NCI-H460 (cell line): ENCODE measurements around the gene MAPKAP1. TPM values are rescaled to one million over a fixed set of nuclear protein-coding genes. Genes with fewer than 3 reads are reported as not detected.
A peak's percentile ranks its signal among the peaks of the same experiment; 100 is the strongest.

Experiments used
- DNase-seq: peaks from one replicate; pipeline ENCODE4 v3.0.0-alpha.2; 2016; ENCODE audit warnings: low read depth; ENCODE audit errors: extremely low read depth
- total RNA-seq: library from RNA; depleted of rRNA; stranded (reverse); fragments of >200 nt; shearing (Covaris generic); gene quantifications from 2 replicates; pipeline ENCODE4 v1.2.3, GENCODE V29; 2014

Gene MAPKAP1
- total RNA-seq, 1 experiment from 2014 or later = 72.9 TPM

DNA sequence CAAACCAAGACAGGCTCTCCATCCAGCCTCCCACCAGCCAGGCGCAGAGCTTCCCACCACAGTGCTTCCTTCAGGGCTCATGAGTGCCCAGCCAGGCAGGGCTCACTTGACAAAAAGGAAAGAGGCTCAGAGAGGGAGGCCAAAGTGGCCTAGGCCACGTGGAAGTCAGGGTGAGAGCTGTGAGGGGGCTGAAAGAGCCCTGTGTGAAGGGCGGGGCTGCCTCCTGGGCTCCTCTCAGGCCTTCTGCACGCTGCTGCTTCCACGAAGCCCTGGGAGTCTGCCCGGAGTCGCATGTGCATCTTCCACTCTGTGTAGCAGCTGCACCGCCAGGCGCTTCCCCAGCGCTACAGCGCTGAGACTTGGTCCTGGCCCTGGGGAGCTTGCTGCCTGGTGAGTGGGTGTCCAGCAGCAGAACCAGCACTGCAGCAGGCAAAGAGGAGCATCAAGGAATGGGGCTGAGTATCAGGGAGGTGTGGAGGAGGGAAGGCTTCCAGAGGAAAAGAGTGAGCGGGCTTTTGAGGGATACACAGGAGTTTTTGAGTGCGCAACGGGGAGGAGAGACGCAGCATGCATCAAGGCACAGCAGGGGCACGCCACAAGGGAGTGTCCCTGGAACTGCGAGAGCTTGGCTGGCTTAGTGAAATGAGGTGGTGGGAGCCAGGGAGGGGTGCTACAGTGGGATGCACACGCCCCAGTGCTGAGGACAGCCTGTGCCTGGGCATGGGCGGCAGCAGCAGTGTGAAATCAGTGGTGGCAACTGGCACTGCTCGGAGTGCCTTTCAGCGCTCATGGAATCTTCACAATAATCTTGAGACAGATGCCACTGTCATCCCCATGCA is 267.4 kb downstream of the MAPKAP1 start:
- no peak for DNase-seq

DNA sequence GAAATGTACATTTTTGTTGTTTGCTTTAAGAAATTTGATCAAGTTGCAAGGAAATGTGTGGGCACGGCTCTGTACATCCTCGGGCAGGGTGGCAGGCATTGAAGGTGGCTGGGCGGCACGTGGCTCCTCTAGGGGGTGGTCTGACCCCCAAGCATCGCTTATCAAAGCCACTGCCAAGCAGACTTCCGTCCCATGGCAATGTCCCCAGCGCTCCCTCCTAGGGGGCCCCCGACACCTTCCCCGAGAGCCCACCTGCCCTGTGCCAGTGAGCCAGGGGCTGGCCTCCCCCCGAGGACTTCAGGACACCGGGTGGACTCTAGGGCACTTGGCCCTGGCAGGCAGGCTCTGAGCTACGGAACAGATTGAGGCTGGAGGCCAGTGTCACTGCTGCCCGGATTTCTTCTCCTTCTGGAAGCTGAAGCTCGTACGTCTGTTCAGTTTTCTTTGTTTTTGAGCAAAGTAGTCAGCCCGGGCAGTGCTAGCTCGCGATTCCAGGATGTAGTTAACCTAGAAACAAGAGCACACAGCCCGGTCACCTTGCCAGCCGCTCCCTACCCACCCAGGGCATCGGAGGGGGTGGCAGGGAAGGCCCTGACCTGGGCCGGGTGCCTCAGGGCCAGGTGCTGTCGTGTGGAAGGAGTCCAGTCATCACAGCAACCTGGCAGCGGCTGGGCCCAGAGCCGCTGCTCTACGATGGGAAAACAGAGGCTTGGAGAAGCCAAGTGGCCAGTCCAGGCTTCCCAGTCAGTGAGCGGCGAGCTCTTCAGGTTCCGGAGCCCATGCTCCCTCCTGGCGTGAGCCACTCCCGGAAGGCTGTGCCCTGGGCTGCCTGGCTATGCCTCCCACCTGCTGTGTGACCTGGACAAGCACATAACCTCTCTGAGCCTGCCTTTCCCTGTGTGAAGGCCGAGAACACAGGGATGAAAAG is 268.2 kb downstream of the MAPKAP1 start:
- DNase-seq = no peak

DNA sequence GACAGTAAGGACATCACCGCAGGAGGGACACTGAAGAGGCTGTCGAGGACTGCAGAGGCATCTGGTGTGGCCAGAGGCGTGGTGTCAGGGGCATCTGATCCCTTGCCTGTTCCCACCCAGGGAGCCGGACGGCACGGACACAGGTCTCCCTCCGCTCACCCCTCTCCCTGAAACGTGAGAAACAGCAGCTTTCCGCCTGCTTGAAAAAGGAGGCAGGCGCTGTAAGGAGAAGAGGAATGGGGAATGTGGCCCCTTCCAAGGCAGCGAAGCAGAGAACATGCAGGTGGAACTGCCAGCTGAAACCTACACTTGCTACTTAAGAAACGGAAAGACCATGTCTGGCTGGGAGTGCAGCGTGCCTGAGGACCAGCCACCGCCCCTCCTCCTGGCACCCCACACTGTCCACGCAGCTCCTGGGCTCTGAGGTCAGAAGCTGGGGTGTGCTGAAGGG is 269.2 kb downstream of the MAPKAP1 start:
- no peak for DNase-seq

DNA sequence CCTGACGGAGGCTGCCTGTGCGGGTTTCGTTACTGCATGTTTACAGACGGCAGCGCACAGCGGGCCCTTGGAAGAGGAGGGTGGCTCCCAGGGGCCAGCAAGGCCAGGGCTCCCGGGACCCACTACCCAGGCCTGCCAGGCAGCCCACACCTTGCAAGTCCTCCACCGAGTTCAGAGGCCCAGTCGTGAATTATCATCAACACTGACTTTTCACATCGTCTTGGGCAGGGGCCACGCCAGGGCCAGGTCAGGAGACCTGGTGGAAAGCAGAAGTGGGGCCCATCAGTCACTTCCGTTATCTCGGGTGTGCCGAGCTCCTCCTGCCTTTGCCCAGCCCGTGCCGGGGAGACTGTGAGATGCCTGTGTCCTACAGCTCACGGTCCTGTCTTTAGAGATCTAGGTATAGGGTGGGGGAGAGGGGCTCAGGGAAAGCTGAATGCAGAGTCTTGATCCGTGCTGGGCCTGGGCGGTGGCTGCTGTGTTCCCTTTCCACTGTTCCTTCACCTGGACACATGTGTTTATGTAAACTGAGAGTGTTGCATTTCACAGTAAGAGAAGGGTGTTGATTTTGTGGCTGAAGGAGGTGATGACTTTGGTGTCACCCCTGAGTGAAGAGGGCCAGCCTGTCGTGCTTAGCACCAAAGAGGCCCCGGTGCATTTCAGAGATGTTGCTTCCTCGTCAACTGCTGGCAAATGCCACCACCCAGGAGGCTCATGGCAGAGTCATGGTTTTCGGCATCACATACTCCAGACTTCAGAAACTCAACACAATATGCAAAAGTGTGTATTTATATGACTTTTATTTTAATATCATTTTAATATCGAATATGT is 270.2 kb downstream of the MAPKAP1 start:
- no peak for DNase-seq

DNA sequence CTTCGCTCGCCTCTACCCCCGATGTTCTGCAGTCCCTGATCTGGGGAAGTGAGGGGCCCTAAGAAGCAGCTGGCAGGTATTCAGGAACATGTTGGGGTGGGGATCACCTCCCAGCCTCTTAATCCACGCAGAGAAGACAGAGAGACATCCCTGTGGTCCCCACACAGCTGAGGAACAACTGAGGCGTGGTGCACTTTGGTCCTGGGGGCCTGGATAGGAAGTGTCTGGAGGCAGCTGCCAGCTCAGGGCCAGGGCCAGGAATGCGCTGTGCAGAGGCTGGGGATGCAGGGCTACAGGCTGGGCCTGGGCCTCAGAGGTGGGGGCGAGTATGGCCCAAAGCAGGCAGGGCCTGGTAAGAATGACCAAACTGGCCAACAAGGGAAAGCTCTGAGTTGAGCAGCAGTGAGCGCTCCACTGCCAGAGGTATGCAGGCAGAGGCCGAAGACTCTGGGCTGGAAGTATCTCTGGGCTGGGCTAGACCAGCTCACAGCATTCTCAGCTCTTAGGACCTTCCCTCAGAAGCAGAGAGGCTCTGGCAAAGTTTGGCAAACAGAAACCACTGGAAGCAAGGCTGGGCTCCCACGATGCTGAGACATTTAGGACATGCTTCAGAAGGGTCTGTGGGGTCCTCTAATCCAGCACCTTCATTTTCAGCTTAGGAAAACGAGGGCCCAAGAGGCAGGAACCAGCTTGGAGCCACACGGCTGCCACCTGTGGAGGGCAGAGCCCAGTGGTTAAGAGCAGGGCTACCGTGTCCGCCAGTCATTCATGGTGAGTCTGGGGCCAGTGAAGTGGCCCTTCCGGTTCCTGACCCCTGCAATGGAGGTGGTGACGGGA is 271.0 kb downstream of the MAPKAP1 start:
- DNase-seq = no peak

DNA sequence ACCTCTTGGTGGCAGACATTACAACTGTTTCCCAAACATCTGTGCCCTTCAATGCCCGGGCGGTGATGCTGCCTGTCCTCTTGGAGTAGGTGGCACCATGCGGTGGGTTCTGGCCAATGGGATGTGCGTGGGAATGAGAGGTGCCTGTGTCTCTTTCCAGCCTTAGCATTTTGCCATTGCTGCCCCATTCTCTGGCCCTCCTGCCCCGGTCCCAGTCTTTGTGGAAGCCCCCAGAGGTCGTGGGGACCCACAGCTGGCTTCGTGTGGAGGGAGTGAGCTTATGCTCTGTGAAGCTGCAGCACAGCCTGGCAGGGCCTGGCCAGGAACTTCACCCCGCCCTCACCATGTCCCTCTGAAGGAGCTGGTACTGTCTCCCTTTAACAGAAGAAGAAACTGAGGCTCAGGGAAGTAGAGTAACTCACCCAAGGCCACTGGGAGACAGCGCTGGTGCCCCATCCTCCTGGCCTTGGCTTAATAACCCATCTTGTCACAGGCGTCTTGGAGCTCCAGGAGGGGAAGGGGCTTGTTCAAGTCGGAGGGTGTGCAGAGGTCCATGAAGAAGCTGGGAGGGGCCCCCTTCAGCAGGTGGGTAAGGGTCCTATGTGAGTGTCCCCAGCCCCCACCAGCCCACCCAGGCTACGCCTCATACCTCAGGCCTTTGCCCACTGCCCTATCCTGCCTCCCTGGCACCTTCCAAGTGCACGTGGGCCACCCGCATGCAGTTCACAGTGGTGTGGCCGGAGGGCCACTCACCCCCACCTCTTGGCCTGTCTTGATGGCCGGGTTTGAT is 271.8 kb downstream of the MAPKAP1 start:
- DNase-seq = no peak

DNA sequence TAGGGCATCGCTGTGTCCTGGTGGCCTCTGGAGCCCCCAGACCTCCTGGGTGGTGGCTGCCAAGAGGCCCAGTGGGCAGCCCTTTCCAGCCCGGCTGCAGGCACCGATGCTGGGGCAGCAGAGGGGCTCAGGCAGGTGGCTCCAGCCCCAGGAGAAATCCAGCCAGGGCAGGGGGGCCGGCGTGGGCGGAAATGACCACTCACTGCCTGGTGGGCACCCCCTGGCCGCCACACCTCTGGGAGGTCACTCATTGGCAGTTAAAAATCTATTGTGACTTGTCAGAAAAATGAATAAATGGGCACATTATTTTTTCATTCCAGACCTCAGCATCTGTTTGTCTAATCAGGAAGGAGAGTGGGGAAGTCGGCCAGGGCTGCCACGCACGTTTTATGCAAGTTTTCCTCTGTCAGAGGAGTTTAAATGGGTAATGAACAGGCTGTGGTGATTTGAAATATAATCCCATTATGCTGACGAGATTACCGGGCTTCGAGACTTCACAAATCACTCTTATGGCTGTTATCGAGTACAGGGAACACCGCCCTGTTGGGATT is 273.5 kb downstream of the MAPKAP1 start:
- DNase-seq = no peak

DNA sequence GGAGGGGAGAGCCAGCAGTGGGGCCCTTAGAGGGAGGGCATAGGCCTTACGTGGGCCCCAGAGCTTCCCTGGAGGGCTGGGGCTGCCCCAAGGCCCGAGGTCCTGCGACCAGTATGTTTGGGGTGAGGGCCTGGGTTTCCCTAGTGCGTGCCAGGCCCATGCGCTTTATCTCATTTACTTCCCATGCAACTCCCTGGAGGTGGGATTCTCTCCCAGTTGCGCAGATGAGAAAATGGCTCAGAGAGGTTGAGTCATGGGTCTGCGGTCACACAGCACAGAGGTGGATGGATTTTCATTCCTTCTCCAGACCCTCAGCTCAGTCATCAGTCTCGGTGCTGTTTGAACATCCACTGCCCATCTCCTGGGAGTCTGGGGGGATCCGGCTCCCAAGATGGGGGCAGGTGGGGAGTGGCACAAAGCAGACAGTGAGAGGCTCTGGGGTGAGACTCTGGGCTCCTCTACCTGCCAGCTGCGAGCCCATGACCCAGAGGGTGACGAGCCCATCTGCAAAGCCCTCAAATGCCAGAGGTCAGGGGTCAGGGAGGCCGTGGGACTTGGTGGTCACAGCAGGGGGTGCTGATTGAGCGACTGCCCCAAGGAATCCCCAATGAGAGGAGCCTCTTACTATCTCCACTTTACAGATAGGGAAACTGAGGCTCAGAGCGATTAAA is 274.2 kb downstream of the MAPKAP1 start:
- no peak for DNase-seq

DNA sequence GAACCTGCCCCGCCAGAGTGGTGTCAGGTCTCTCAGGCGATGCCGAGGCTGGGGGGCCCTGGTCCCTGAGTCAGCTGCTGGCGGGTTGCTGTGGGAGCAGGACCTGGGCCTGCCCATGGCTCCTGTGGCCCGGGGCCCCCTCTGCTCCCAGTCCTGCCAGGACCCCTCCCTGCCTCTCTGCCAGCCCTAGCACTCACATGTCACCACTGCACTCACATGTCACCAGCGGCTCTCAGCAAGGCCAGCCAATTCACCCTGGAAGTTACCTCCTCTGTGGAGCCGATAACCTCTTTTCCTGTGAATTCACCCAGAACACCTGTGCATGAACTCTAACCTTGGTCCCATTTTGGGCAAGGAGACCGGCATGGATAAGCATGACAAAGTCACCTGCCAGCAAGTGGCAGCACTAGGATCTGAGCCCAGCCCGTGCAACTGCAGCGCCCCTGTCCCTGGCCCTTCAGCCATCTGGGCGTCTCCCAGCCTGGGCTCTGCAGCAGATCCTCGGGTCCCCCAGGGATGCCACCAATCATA is 275.2 kb downstream of the MAPKAP1 start:
- DNase-seq = no peak

DNA sequence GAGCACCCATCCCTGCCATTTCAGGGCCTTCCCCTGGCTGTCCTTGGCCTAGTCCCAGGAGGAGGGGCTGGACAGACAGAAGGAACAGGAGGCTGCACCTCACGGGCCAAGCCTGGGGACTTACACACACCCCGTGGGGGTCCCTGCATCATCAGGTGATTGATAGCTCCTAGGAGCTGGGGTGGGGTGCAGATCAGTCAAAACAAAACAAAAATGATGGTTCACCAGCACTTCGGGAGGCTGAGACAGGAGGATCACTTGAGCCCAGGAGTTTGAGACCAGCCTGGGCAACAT is 276.0 kb downstream of the MAPKAP1 start:
- DNase-seq = no peak

DNA sequence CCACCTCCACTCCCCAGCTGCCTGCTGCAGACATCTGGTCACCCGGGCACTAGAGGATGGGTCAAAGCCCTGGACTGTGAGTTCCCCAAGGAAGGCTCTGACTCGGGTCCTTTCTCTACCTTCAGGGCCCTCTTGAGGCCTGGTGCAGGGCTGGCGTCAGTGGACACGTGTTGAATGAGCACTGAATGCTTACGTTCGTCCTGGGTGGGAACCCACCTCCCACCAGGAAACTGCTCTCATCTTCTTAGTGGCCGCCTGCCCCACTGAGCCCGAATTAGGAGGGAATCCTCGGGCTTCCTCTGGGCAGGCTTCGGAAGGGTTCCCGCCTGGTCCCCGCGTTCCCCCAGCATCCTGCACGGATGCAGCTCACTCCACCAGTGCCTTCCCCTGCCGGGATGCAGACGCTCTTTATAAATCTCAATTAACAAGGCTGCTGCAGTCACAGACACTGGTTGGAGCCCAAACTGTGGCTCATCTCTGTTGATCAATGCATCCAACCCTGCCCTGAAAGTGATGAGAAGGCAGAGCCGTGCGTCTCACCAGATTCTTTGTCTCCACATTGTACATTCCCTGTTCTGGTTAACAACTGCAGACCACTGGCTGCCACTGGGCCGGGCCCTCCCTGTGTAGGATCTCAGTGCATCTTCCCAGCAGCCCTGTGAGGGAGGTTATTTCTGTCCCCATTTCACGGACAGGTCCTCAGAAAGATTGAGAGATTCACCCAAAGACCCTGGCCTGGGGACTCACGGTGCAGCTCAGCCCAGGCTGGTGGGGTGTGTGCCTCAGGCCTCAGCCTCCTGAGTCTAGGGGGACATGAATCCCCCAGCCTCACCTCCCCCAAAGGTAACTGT is 276.6 kb downstream of the MAPKAP1 start:
- DNase-seq = no peak

DNA sequence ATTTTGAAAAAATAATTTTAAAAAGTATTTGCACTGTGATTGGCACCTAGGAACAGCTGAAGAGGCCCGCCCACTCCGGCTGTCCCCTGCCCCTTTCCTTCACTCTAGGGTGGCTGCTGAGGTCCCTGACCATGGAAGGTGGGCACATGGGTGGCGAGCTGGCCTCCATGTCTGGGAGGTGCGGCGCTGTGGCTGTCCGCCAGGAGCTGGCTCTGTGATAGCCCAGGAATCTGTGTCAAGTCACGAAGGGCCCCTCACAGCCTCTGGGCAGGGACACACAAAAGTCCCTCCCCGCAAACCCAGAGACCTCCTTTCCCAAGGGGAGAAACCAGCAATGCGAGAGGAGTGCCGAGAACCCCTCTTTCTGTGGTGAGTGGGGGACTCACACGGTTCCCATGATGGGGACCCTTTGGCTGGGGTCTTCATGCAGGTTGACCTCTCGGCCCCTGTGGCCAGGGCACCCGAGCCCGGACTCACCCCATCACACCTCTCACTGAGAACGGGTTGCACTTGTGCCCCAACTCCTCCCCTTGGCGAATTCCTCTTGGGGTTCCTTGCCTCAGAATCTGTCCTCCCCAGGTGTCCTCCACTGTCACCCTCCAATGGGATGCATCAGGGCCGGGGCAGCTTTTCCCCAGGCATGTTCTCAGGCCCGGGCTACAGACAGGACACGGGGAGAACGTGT is 277.4 kb downstream of the MAPKAP1 start:
- DNase-seq = no peak

DNA sequence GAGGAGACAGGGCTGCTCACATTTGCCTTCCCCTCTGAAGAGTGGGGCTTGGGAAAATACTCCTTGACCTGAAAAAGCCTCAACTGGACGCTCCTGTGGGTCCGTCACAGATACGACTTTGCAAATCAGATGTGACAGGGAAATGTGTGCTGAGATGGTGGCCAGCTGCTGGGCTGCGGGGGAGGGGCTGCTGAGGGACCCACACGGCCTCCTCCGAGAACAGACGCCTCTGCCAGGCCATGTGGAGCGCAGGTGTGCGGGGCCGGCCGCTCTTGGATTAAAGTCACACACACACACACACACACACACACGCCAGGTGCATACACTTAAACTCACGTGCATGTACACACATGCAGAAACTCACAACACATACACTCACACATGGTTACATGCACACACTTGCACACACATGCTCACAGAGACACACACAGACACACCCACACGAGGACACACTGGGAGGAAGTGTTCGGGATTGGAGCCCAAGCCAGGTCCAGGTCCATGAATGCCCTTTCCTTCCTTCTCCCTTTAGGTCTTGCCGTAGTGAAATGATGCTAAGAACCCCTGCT is 278.0 kb downstream of the MAPKAP1 start:
- DNase-seq = no peak

DNA sequence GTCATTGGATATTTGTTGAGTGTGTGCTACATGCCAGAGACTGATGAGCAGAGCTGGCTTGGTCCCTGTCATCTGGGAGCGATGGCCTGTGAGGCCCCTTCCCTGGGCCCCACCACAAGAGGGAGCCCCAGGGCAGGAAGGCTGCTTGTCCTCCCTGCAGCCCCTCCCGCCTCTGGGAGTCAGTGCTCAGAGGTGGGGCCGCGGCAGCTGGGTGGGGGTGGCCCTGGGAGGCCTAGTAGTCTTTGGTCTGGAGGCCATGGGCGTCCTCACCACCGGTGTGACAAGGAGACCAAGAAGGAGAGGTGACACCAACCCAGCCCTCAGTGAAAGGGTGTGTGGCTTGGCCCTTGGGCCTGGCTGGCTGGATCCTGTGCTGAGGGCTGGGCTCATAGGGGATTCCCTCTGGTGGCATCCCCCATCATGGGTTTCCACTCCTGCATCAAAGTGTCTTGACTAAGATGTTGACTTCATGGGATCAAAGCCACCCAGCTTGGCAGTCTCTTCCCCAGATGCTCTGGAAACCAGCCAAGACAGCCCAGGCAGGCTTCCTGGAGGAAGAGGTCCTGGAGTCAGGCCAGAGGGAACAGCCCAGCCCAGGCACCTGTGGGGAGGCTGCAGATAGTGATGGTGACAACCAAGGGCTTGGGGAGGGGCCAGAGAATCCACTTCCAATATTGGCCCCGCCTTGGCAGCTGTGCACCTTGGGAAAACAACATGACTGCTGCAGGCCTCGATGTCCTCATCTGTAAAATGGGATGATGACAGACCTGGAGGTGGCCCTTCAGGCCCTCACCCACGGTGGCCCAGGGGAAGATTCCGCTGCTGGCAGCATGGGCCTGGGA is 278.7 kb downstream of the MAPKAP1 start:
- peak; percentile 38 for DNase-seq

DNA sequence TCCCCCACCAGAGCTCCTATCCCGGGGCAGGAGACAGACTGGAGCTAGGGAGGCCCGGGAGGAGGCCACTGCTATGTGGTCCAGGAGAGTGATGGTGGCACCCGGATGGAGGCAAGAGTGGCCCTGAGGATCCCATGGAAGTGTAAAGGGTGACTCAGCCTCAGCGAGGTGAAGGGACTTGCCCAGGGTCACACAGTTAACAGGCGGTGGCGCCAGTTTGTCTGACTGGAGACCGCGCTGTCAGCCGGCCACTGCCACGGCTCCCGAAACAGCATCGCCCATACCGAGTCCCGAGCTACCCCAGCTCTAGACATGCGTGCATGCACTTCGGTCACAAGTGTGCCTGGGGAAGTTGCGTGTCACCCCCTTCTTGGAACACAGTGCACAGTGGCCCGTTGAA is 279.5 kb downstream of the MAPKAP1 start:
- peak; percentile 40 for DNase-seq
